ENCODE data around the gene EFNA2. TPM values are rescaled to one million over a fixed set of nuclear protein-coding genes. Genes with fewer than 3 reads are reported as not detected.

Gene EFNA2
- polyA plus RNA-seq, 1 of the 3 experiments (the other 2 are of a cell fraction) = 1.1 TPM

GRCh38 chr19:1249298-1249989, 36.2 kb upstream of the EFNA2 start (continued):
- TF ChIP-seq, protein P1, sequence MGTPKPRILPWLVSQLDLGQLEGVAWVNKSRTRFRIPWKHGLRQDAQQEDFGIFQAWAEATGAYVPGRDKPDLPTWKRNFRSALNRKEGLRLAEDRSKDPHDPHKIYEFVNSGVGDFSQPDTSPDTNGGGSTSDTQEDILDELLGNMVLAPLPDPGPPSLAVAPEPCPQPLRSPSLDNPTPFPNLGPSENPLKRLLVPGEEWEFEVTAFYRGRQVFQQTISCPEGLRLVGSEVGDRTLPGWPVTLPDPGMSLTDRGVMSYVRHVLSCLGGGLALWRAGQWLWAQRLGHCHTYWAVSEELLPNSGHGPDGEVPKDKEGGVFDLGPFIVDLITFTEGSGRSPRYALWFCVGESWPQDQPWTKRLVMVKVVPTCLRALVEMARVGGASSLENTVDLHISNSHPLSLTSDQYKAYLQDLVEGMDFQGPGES (IDR thresholded peaks at IDR 0.05; ENCODE audit: low read depth, low read length) = no peak

- peaks cover 59% of the 10 kb centered on the region for H3K79me2 ChIP-seq (ENCODE audit: insufficient read depth)
- no peak overlapping the region for H2AFZ ChIP-seq (ENCODE audit: low read depth)
Observed at GRCh38 chr19:1249990-1250436, 35.7 kb upstream of the EFNA2 start.

GRCh38 chr19:1250437-1251260, 35.0 kb upstream of the EFNA2 start:
- Histone ChIP-seq H3K4me3 (ENCODE audit: low read depth in 2 of 2, low read length in 1 of 2) (peak overlapping the region; percentile 79 to 86), H2AFZ (ENCODE audit: low read depth) (no peak overlapping the region), H3K9ac (peak overlapping the region; percentile 98), H3F3A (replicated peaks; ENCODE audit: insufficient read depth) (peaks cover 45% of the 10 kb centered on the region), H3K4me1 (ENCODE audit: control insufficient read depth in 1 of 2, insufficient read depth in 2 of 2, low read depth in 1 of 2, low read length in 1 of 2) (peaks cover 23 to 30% of the 10 kb centered on the region in 2 experiments; a peak in 3 of 4 replicates), H3K9me2 (no peaks in the 10 kb centered on the region), H4K20me1 (ENCODE audit: insufficient read depth) (peaks cover 37% of the 10 kb centered on the region), H3K27me3 (ENCODE audit: insufficient read depth) (no peaks in the 10 kb centered on the region), H3K4me2 (peak overlapping the region; percentile 99), H3K27ac (ENCODE audit: low read depth in 2 of 2, low read length in 1 of 2) (peak overlapping the region; percentile 95 to 99), H3K36me3 (replicated peaks in 1 of 2; ENCODE audit: control insufficient read depth in 1 of 2, insufficient read depth in 2 of 2, low read length in 1 of 2) (peaks cover 23 to 31% of the 10 kb centered on the region in 2 experiments), H3K79me2 (ENCODE audit: insufficient read depth) (peaks cover 66% of the 10 kb centered on the region), H3K9me3 (no peaks in the 10 kb centered on the region)
- peak; percentile 73 for DNase-seq
- ChIA-PET POLR2A (interaction anchor here (1.3 kb wide), 1 partner anchor 16 kb away, joined by 5 read pairs; no protein-coding TSS in a partner anchor), CTCF (interaction anchor here (0.8 to 7.8 kb wide), 3 partner anchors 9 to 35 kb away, joined by 3 to 99 read pairs (median 13); no protein-coding TSS in a partner anchor)
- under 1% methylated on average over 34 of the region's 90 CpGs for WGBS (ENCODE audit: low lambda C conversion rate)
- TF ChIP-seq ELF1 (IDR thresholded peaks at IDR 0.05) (no peak), SIN3A (IDR thresholded peaks at IDR 0.05; ENCODE audit: borderline replicate concordance, low read depth, low read length) (no peak), CHD2 (IDR thresholded peaks at IDR 0.05; ENCODE audit: low read length, partially characterized antibody) (peak; percentile 58), GATA2 (CRISPR knock-in tag; IDR thresholded peaks at IDR 0.05) (no peak), EP300 (IDR thresholded peaks at IDR 0.05; ENCODE audit: borderline replicate concordance in 1 of 2, low read depth in 1 of 2, low read length in 1 of 2) (0 out of 4 replicates have a peak, but pooled peaks of 1 of the 2 experiments have one; percentile 3)
- TF ChIP-seq, protein P1 (IDR thresholded peaks at IDR 0.05; ENCODE audit: low read depth, low read length) = no peak
- TF ChIP-seq, protein P2, sequence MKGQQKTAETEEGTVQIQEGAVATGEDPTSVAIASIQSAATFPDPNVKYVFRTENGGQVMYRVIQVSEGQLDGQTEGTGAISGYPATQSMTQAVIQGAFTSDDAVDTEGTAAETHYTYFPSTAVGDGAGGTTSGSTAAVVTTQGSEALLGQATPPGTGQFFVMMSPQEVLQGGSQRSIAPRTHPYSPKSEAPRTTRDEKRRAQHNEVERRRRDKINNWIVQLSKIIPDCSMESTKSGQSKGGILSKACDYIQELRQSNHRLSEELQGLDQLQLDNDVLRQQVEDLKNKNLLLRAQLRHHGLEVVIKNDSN (IDR thresholded peaks at IDR 0.05; ENCODE audit: borderline replicate concordance, low read depth) = no peak
- TF ChIP-seq, protein P3, sequence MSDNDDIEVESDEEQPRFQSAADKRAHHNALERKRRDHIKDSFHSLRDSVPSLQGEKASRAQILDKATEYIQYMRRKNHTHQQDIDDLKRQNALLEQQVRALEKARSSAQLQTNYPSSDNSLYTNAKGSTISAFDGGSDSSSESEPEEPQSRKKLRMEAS (IDR thresholded peaks at IDR 0.05; ENCODE audit: low read depth) = no peak

More at GRCh38 chr19:1249990-1250436, 35.7 kb upstream of the EFNA2 start:
- WGBS (ENCODE audit: low lambda C conversion rate) = no CpG with 5 or more reads among the region's 67 CpGs
- peaks cover 31% of the 10 kb centered on the region for H4K20me1 ChIP-seq (ENCODE audit: insufficient read depth)
- peak overlapping the region; percentile 75 to 95 for H3K27ac ChIP-seq (ENCODE audit: low read depth in 2 of 2, low read length in 1 of 2)
- DNase-seq = no peak
- peak overlapping the region; percentile 79 to 86 for H3K4me3 ChIP-seq (ENCODE audit: low read depth in 2 of 2, low read length in 1 of 2)
- POLR2A ChIA-PET = interaction anchor here (1.5 kb wide), 1 partner anchor 16 kb away, joined by 7 read pairs; no protein-coding TSS in a partner anchor
- H3K9ac ChIP-seq = peak overlapping the region; percentile 98
- CTCF ChIA-PET = interaction anchor here (0.6 to 2.5 kb wide), 4 partner anchors 10 to 361 kb away, joined by 3 to 13 read pairs (median 3); no protein-coding TSS in a partner anchor
- peaks cover 17 to 36% of the 10 kb centered on the region in 2 experiments; a peak in 3 of 4 replicates for H3K4me1 ChIP-seq (ENCODE audit: control insufficient read depth in 1 of 2, insufficient read depth in 2 of 2, low read depth in 1 of 2, low read length in 1 of 2)
- H3K4me2 ChIP-seq = peak overlapping the region; percentile 75; the same call in 1 of the 2 replicates
- H3F3A ChIP-seq (replicated peaks; ENCODE audit: insufficient read depth) = peaks cover 39% of the 10 kb centered on the region
- no peaks in the 10 kb centered on the region for H3K9me2 ChIP-seq
- no peak for TF ChIP-seq EZH2phosphoT487 (IDR thresholded peaks at IDR 0.05; ENCODE audit: borderline replicate concordance, low read depth)
- TF ChIP-seq, protein P3 (IDR thresholded peaks at IDR 0.05; ENCODE audit: low read depth) = no peak
- TF ChIP-seq, protein P4, sequence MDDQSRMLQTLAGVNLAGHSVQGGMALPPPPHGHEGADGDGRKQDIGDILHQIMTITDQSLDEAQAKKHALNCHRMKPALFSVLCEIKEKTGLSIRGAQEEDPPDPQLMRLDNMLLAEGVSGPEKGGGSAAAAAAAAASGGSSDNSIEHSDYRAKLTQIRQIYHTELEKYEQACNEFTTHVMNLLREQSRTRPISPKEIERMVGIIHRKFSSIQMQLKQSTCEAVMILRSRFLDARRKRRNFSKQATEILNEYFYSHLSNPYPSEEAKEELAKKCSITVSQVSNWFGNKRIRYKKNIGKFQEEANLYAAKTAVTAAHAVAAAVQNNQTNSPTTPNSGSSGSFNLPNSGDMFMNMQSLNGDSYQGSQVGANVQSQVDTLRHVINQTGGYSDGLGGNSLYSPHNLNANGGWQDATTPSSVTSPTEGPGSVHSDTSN (IDR thresholded peaks at IDR 0.05) = no peak
- TF ChIP-seq TEAD4 (IDR thresholded peaks at IDR 0.05; ENCODE audit: borderline replicate concordance, insufficient read depth) = no peak
- peaks cover 17 to 25% of the 10 kb centered on the region in 2 experiments for H3K36me3 ChIP-seq (replicated peaks in 1 of 2; ENCODE audit: control insufficient read depth in 1 of 2, insufficient read depth in 2 of 2, low read length in 1 of 2)
- H3K27me3 ChIP-seq (ENCODE audit: insufficient read depth) = no peaks in the 10 kb centered on the region
- no peaks in the 10 kb centered on the region for H3K9me3 ChIP-seq

Measured in SK-N-SH (cell line).